Stimulated activated CD4-positive, alpha-beta T cell treated with anti-CD3 and anti-CD28 coated beads, Interleukin-12 subunit alpha, Interleukin-12 subunit beta, amount 100 ng/mL, for 48 hours (primary cell): ENCODE data around the gene EIF2B4.
"Not testable (repeated sequence)": the region's sequence is repeated elsewhere in the genome, so short reads cannot be mapped to it uniquely, and the experiment has no call there.

Experiments used
- DNase-seq, 3 donors: peaks; one replicate each; pipeline ENCODE4 v3.0.0-alpha.2; 2020; ENCODE audit warnings: low read depth in 2 of 3, low spot score in 1 of 3

EIF2B4 gene

DNA sequence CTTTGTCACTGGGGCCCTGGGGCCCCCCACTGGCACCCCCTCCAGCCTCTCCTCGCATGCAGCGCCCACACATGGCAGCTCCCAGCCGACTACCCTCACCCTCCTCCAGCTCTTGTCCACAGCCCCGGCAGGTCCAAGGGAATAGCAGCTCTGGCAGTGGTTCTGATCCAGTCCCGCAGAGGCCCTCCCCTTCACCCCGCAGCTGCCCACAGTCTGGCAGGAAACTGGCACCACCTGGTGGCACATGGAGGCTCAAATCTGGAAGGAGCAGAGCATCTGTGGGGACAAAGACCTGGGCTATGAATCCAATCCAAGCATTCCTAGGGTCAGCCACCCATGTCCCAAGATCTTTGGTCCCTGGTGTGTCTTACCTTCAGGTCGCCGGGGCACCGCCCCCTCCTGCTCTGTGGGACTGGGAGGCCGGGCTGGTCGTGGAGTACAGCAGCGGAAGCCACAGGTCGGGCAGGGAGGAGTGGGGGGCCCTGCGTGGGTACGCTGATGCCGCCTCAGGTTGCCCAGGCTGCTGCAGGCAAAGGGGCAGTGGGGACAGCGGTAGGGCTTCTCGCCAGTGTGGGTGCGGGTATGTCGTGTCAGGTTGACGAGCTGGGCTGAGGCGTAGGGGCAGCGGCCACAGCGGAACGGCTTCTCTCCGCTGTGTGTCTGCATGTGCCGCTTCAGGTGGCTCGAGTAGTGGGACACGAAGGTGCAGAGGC, 8.1 kb upstream of the EIF2B4 start:
- DNase-seq, result no peak

DNA sequence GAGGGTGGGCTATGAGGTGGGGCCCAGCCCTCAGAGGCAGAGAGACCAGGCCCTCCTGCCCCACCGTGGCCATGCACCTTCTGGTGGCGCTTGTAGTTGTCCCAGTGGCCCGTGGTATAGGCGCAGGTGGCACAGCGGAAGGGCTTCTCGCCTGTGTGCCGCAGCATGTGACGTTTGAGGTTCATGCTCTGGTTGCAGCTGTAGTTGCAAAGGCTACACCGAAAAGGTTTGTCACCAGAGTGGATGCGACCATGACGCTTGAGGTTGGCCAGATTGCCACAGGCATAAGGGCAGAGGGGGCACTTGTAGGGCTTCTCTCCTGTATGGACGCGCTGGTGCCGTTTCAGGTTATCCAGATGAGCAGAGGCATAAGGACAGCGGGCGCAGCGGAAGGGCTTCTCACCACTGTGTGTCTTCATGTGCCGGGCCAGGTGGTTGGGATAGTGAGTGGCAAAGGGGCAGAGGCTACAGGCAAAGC, 7.5 kb upstream of the EIF2B4 start:
- DNase-seq, result no peak

DNA sequence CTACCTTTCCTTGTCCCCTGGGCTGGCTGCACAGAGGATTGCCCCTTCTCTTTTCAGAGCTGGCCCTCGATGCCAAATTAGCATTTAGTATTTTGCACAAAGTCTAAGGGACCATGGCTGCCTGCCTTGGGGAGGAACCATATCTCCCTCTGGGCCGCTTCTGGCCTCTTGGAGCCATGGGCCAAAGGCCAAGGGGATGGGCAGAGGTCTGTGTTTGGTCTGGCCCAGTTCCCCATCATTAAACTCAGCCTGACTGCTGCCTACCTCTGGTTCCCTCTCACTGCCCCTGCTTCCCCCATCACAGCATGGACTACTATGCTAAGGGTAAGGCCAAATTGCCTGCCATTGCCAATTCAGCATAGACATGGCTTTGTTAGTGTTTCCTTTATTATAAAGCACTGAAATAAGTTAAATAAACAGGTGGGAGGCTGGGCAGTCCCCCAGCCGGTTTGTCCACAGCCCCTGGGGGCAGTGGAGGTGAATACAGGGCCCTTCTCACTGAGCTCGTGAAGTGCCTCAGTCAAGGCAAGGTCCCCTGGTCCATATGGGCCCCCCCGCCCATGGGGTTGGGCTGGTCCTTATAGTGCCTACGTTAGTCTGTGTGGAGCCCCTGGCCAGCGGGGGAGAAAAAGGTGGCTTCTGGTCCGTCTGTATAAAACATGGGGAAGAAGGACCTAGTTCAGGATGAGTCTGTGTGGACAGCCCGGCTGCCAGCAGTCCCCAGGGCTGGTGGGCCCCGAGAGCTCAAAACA, 6.9 kb upstream of the EIF2B4 start:
- no peak for DNase-seq

DNA sequence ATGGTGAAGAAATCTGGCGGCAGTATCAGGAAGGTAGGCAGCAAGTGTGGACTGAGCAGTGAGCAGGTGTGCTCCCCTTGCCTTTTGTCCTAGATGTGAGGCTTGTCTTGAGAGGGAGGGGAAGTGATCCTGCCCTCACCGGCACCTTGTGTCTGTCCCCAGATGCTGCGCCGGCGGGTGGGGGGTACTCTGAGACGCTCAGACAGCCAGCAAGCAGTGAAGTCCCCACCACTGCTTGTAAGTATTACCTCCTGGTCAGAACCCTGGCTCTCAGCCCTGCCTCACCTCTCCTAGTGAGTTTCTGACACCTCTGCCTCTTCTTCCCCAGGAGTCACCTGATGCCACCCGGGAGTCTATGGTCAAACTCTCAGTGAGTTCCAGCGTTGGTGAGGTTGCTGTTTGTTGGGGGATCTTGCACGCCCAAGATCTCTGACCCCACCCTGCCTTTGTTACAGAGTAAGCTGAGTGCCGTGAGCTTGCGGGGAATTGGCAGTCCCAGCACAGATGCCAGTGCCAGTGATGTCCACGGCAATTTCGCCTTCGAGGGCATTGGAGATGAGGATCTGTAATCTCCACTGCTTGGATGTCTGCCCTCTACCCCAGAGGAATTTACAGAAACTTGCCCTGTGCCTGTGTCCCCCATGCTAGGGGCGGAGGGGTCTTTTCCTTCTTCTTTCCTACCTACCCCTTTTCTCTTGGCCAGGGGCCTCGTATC, 6.2 kb upstream of the EIF2B4 start:
- DNase-seq, result no peak

DNA sequence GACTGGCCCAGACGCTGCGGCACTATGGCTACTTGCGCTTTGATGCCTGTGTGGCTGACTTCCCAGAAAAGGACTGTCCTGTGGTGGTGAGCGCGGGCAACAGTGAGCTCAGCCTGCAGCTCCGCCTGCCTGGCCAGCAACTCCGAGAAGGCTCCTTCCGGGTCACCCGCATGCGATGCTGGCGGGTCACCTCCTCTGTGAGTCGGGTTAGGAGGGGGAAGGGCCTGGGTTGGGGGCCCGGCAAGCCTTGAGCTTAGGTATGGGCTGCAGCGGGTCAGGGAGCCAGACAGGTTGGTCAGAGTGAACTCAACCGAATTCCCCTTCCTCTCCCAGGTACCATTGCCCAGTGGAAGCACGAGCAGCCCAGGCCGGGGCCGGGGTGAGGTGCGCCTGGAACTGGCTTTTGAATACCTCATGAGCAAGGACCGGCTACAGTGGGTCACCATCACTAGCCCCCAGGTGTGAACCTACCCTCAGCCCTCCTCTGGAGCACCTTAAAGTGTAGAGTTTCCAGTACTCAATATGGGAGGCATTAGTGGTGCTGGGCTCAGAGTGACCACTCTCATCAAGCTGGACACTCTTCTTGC, 5.5 kb upstream of the EIF2B4 start:
- no peak for DNase-seq

DNA sequence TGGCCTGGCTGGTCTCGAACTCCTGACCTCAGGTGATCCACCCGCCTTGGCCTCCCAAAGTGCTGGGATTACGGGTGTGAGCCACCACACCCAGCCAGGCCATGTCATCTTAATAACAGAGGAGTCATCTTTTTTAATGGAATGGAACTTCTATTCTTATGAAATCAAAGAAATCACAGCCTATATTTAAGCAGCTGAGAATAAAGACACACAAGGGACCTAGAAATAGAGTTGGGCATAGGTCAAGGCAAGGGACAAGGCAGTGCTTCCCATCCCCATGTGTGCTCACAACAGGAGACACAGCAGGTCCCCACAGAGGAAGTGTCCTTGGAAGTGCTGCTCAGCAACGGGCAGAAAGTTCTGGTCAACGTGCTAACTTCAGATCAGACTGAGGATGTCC, 3.4 kb upstream of the EIF2B4 start:
- no peak for DNase-seq

DNA sequence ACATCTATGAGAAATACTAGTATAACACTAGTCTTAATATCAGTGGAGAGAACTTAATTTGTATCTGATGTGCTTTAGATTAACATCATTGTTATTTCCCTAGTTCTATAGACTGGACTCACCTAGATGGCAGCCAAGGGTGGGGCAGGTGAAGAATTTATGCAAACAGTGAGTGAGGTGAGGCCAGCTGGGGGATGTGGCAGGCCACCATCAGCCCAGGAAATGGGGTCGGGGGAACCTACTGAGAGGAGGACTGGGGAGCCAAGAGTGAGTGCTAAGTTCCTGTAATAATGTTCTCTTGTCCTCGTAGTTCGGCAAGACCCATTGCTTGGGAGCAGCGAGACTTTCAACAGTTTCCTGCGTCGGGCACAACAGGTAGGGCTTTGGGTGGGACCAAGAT, 2.8 kb upstream of the EIF2B4 start:
- no peak for DNase-seq

DNA sequence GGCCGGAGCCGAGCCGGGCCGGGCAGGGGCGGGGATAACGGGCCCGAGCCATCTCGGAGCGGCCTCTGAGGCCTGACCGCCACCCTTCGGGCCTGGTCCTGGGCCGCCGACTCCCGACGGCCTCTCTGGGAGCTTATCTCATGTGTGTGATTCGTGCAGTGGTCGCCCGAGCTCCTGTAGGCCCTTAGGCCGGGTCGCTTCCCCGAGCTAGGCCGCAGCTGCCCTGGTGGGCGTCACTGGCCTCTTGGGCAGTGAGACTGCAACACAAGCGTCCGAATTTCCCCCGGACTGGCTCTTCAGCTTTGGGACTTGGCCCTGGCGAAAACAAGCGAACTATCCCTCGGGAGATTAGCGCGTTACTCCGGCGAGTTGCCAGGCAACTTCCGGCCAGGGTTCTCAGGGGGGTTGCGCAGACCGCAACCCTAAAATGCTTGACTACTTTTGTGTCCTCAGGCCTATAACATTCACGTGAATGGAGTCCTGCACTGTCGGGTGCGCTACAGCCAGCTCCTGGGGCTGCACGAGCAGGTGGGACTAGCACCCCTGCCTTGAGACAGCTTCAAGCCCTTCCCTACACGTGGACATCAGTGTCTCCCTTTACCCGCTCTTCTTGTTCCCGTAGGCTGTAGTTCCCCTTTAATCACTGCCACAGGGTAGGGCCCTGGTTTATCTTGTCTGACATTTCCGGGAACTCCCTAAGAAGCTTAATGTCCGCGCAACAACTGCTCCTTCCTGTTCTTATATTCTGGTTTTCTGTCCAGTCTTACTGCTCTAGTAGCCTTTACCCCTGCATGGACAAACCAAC, 880 bp upstream of the EIF2B4 start:
- peak in 2 of 3 donors; percentile 11 to 13 for DNase-seq

DNA sequence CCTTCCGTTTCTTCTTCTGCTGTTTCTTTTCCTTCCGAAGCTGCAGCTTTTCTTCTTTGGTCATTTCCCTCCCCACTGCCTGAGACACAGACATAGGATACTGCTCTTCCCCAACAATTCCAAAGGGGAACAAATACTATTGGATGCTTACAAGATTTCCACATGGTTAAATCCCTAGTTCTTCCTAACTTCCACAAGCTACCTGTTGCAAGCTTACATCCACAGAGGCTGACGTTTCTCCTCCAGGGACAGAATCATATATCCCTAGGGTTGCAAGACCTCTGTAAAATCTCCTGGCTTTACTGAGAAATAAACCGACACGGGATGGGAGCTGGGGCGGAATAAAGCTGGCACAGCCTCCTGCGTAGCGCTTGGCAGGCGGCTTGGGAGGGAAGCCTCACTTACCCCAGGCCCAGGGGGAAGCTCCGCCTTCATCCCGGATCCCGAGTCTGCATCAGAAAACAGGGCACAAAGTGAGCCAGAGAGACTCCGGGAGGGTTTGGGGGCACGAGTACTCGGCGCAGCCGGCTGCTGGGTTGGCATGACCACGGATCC, 590 bp downstream of the EIF2B4 start:
- DNase-seq, result peak in 1 of 3 donors; percentile 21

DNA sequence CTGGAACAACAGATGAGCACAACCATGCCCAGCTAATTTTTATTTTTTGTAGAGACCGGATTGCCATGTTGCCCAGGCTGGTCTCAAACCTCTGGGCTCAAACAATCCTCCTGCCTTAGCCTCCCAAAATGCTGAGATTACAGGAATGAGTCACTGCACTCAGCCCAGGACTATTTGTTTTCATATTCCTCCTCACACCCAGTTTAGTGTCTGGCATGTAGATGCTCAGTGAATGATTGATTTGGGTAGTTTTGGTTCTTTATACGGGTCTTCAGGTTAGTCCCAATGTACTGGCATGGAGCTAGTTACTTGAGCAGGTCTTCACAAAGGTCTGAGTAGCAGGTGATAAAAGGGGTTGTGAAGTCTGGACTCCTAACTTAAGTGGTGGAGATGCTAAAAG, 6.2 kb downstream of the EIF2B4 start:
- no peak for DNase-seq

DNA sequence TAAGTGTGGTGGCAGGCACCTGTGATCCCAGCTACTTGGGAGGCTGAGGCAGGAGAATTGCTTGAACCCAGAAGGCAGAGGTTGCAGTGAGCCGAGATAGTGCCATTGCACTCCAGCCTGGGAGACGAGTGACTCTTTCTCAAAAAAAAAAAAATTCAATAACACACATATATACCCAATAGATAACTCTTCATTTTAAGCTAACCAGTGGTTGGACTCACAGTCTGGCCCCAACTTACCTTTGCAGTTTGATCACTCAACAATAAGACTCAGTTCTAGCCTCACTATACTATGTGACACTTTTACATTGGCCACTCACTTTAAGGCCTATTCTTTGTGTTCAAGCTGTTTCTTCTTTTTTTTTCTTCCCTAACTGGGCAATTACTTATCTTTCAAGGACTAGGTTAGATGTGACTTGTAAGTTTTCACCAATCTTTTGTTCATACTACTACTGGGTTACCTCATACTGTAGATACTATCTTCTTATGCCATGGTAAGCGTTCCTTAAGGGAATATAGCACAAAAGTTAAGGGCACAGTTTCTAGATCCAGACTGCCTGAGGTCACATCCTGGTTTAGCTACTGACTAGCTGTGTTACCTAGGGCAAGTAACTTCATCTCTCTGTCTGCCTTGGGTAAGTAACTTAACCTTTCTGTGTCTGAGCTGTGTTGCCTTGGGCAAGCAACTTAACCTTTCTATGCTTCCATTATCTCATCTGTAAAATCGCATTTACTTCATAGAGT, 7.3 kb downstream of the EIF2B4 start:
- no peak for DNase-seq

DNA sequence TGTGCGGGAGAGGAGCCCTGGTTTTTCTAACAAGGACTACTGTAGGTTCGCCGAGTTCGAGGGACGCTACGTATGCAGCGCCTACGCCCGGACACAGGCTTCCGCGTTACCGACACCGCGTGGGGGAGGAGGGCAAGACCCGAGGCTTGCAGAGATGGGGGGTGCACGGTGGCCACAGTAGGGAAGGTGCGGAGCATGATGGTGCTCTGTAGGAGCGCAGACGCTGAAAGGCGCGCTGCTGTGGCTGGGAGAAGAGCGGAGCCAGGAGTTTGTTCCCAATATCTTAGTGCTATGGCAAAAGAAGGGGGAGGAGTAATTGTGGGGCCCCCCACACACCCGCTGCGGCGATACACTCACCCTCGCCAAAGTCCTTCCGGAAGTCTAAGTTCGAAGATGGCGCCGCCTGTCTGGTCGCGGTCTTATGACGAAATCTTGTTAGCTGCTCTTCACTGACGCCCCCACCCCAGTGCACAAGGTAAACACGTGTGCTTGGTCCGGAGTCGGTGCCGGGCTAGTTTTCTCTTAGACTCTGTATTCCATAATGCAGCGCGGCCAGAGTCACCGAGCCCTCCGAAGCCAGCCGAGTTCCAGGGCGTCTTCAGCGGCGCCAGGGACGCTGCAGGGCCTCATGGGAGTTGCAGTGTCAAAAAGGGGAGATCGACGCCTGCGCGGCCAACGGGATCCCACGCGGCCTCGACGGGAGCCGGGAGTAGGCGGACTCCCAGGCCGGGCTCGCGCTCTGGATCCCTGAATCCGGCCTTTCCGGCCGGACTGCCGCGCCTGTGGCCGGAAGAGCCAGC, 13.6 kb downstream of the EIF2B4 start, which contains the start of gene GTF3C2:
TSS of gene GTF3C2 (minus strand) at position 383 of the 800 bp plus-strand sequence. CDS start 13,210 bp downstream, outside the sequence.
- DNase-seq, result peak; percentile 87 to 91 (median 90)

DNA sequence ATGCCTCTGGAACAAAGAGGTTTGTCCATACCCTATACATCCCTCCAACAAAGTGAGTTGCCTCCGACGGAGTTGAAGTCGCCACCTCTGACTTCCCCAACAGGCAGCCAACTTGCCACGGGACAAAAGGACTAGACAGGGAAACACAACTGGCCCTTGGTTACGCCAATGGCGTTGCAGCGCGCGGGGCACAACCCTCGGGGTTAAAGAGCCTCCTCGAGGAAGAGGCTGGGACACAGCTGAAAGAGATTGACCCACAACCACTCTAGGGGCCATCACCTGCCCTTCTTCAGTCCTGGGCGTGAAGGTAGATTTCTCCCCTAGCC, 14.1 kb downstream of the EIF2B4 start:
- DNase-seq, result peak in 2 of 3 donors; percentile 38 to 48

DNA sequence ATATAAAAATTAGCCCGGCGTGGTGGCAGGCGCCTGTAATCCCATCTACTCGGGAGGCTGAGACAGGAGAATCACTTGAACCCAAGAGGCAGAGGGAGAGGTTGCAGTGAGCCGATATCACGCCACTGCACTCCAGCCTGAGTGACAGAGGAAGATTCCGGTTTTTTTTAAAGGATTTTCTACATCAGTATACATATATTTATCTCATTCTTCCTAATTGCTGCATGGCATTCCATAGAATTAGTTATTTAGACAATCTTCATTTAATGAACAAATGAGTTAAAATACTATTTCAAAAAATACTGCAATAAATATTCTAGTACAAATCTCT, 15.6 kb downstream of the EIF2B4 start:
- no peak for DNase-seq

DNA sequence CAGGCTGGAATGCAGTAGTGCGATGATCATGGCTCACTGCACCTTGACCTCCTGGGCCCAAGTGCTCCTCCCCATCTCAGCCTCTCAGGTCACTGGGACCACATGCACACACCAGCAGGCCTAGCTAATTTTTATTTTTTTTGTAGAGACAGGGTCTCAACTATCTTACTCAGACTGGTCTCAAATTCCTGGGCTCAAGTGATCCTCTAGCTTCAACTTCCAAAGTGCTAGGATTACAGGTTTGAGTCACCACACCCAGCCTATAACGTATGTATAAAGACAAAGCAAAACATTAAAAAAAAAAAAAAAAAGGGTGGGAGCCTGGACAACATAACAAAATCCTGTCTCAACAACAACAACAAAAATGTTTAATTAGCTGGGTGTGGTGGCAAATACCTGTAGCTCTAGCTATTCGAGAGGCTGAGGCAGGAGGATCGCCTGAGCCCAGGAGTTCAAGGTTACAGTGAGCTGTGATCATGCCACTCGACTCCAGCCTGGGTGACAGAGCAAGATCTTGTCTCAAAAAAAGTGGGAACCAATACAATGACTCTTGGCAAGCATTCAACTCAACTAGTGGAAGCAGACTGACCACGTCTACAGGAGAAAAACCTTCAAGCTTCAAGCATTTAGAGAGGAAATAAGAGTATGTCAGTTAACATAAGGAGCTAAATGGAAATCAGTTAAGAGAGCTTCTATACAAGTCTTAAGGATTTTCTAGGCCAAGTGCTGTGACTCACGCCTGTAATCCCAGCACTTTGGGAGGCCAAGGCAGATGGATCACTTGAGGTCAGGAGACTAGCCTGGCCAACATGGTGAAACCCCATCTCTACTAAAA, 16.2 kb downstream of the EIF2B4 start:
- no peak for DNase-seq

DNA sequence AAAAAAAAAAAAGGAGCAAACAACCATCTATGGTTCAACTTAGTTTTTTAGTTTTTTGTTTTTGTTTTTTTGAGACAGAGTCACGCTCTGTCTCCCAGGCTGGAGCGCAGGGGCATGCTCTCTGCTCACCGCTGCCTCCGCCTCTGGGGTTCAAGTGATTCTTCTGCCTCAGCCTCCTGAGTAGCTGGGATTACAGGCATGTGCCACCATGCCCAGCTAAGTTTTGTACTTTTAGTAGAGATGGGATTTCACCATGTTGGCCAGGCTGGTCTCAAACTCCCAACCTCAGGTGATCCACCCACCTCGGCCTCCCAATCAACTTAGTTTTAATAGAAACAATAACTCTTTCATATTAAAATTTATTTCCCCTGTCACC, 16.8 kb downstream of the EIF2B4 start:
- DNase-seq, result not testable (repeated sequence)

DNA sequence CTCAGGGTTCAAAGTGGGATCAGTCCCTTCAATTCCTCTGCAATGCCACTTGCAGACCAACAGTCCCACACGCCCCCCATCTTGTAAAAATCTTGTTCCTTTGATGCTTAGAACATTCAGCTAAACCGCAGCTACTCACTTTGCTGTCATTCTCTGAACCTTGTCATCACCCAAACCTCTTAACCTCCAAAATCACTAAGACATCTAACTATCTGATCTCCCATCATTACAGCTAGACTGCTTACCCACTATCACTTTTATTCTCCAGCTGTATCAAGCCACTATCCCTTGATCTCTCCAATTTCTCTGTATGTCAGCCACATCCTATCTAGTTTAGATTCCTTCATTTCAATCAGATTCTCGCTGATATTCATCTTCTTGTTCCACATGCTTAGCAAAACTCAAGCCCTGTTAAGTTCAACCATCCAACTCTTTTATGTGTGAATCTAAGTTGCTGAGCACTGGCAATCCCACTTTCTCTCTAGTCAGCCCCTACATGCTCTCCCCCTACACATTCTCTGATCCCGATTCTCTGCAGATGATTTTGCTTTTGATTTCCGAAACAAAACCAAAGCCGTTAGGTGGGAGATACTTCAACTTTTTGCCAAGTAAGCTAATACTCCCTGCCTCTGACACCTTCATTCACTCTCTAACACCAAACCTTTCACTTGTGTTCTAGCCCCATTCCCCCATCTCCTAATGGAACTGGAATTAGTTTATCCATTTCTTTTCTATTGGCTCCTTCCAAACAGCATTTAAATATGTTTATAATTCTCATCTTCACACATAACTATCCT, 18.1 kb downstream of the EIF2B4 start:
- DNase-seq, result peak in 1 of 3 donors; percentile 17
